GM23338 (cell line): Measurements from ENCODE around the gene IMMP2L. TPM values are rescaled to one million over a fixed set of nuclear protein-coding genes. Genes with fewer than 3 reads are reported as not detected.

Source experiments
- ATAC-seq: fragments of 200-7000 bp; cut with Tn5 transposase; 3 replicates; pipeline ENCODE4 v1.9.1; 2020
- DNase-seq: peaks from one replicate; pipeline ENCODE4 v3.0.0-alpha.2; 2015; ENCODE audit warnings: low spot score
- H2AFZ ChIP-seq: fragments of 200-600 bp; sonication (generic); 2 replicates; pipeline ENCODE4 v1.8.0; 2016; ENCODE audit warnings: antibody characterized with exemption, mild to moderate bottlenecking, moderate library complexity
- H3F3A ChIP-seq: fragments of 200-600 bp; sonication (generic); replicated peaks from 2 replicates; pipeline ENCODE4 v1.8.0; 2017; ENCODE audit warnings: antibody characterized with exemption, mixed run types, low read depth
- H3K27ac ChIP-seq: fragments of 200-600 bp; sonication (generic); 2 replicates; pipeline ENCODE4 v1.6.1; 2016; ENCODE audit warnings: low read depth
- H3K27me3 ChIP-seq: fragments of 200-600 bp; sonication (generic); 2 replicates; pipeline ENCODE4 v1.8.0; 2016; ENCODE audit warnings: mild to moderate bottlenecking, mixed run types, moderate library complexity; ENCODE audit not compliant: insufficient read depth
- H3K36me3 ChIP-seq: fragments of 200-600 bp; sonication (generic); 2 replicates; pipeline ENCODE4 v1.8.0; 2016; ENCODE audit warnings: mild to moderate bottlenecking; ENCODE audit not compliant: insufficient read depth
- H3K4me1 ChIP-seq: fragments of 200-600 bp; sonication (generic); 2 replicates; pipeline ENCODE4 v1.8.0; 2016; ENCODE audit warnings: mild to moderate bottlenecking, moderate library complexity; ENCODE audit not compliant: insufficient read depth
- H3K4me2 ChIP-seq: fragments of 200-600 bp; sonication (generic); 2 replicates; pipeline ENCODE4 v1.7.1; 2017; ENCODE audit warnings: mixed run types
- H3K4me3 ChIP-seq: fragments of 200-600 bp; sonication (generic); 2 replicates; pipeline ENCODE4 v1.6.1; 2016; ENCODE audit warnings: mixed run types
- H3K79me2 ChIP-seq: fragments of 200-600 bp; sonication (generic); replicated peaks from 2 replicates; pipeline ENCODE4 v1.8.0; 2017; ENCODE audit warnings: mild to moderate bottlenecking; ENCODE audit not compliant: insufficient read depth
- H3K9me2 ChIP-seq: fragments of 200-600 bp; sonication (generic); 2 replicates; pipeline ENCODE4 v1.8.0; 2017; ENCODE audit not compliant: insufficient read depth
- H4K20me1 ChIP-seq: fragments of 200-600 bp; sonication (generic); replicated peaks from 2 replicates; pipeline ENCODE4 v1.8.0; 2017; ENCODE audit warnings: mild to moderate bottlenecking; ENCODE audit not compliant: insufficient read depth
- H3K27ac Mint-ChIP-seq: 2 replicates; pipeline ENCODE4 v1.8.0; 2020; ENCODE audit warnings: inconsistent platforms, mild to moderate bottlenecking, moderate library complexity, mixed read lengths
- H3K27me3 Mint-ChIP-seq: 3 replicates; pipeline ENCODE4 v1.8.0; 2022; ENCODE audit warnings: low read depth, mild to moderate bottlenecking, moderate library complexity, mixed read lengths, inconsistent platforms; ENCODE audit not compliant: insufficient read depth, poor library complexity
- H3K36me3 Mint-ChIP-seq: 3 replicates; pipeline ENCODE4 v1.8.0; 2021; ENCODE audit warnings: low read depth, mild to moderate bottlenecking, inconsistent platforms, moderate library complexity, mixed read lengths
- H3K4me1 Mint-ChIP-seq: 3 replicates; pipeline ENCODE4 v1.8.0; 2020; ENCODE audit warnings: mild to moderate bottlenecking, inconsistent platforms, mixed read lengths
- H3K4me3 Mint-ChIP-seq: 3 replicates; pipeline ENCODE4 v1.8.0; 2021; ENCODE audit warnings: moderate library complexity, mild to moderate bottlenecking, inconsistent platforms, mixed read lengths
- H3K9me3 Mint-ChIP-seq: 3 replicates; pipeline ENCODE4 v1.8.0; 2020; ENCODE audit warnings: moderate library complexity, mild to moderate bottlenecking, inconsistent platforms, mixed read lengths
- CREB1 ChIP-seq: fragments of 250-450 bp; sonication (Bioruptor Pico); IDR thresholded peaks from 2 replicates; pipeline ENCODE4 v1.5.0; 2020; ENCODE audit warnings: low read depth, mild to moderate bottlenecking, moderate library complexity
- EZH2 ChIP-seq: fragments of 200-600 bp; sonication (generic); IDR thresholded peaks from one replicate; pipeline ENCODE4 v1.8.0; 2017; ENCODE audit warnings: antibody characterized with exemption, mild to moderate bottlenecking, low read depth; ENCODE audit not compliant: unreplicated experiment
- EZH2phosphoT487 ChIP-seq: fragments of 200-600 bp; sonication (generic); IDR thresholded peaks from one replicate; pipeline ENCODE4 v1.8.1; 2018; ENCODE audit warnings: antibody characterized with exemption; ENCODE audit not compliant: unreplicated experiment
- JUNB ChIP-seq: IDR thresholded peaks from one replicate; pipeline ENCODE4 v1.6.1; 2016; ENCODE audit warnings: antibody characterized with exemption; ENCODE audit not compliant: unreplicated experiment
- NANOG ChIP-seq: IDR thresholded peaks from 2 replicates; pipeline ENCODE4 v1.6.1; 2016; ENCODE audit warnings: antibody characterized with exemption, borderline replicate concordance
- POLR2AphosphoS5 ChIP-seq: IDR thresholded peaks from 2 replicates; pipeline ENCODE4 v1.6.1; 2016; ENCODE audit warnings: antibody characterized with exemption, low read depth
- REST ChIP-seq: IDR thresholded peaks from one replicate; pipeline ENCODE4 v1.6.1; 2018; ENCODE audit warnings: antibody characterized with exemption; ENCODE audit not compliant: unreplicated experiment
- STAT1 ChIP-seq: IDR thresholded peaks from one replicate; pipeline ENCODE4 v1.6.1; 2016; ENCODE audit warnings: antibody characterized with exemption; ENCODE audit not compliant: unreplicated experiment
- ZNF114 ChIP-seq: fragments of 250-450 bp; sonication (Bioruptor Pico); IDR thresholded peaks from 2 replicates; pipeline ENCODE4 v1.5.0; 2020; ENCODE audit warnings: mild to moderate bottlenecking, moderate library complexity
- ZNF331 ChIP-seq: fragments of 250-450 bp; sonication (Bioruptor Pico); IDR thresholded peaks from 2 replicates; pipeline ENCODE4 v1.5.0; 2020; ENCODE audit warnings: low read depth, mild to moderate bottlenecking, moderate library complexity
- ZNF462 ChIP-seq: fragments of 250-450 bp; sonication (Bioruptor Pico); IDR thresholded peaks from 2 replicates; pipeline ENCODE4 v1.5.0; 2020; ENCODE audit warnings: mild to moderate bottlenecking, moderate library complexity
- polyA plus RNA-seq: library from polyadenylated mRNA; unstranded; fragments of >200 nt; fragmentation: Nextera tagmentation; extraction: Ambion mirVana; gene quantifications from 2 replicates; pipeline ENCODE4 v1.2.1, GENCODE V29; 2016
- total RNA-seq: library from RNA; depleted of rRNA; stranded (reverse); fragments of >200 nt; shearing (Covaris generic); gene quantifications from 2 replicates; pipeline ENCODE4 v1.2.3, GENCODE V29; 2014
- TF ChIP-seq, protein P1 (sequence below): IDR thresholded peaks from 2 replicates; pipeline ENCODE4 v1.6.1; 2016; ENCODE audit warnings: antibody characterized with exemption
- TF ChIP-seq, protein P2 (sequence below), 2 experiments: fragments of 200-600 bp in 1 of 2; sonication (generic) in 1 of 2; conservative IDR thresholded peaks; 2 replicates each; pipeline versions ENCODE4 v1.5.1 to v1.6.1; 2016 to 2017; ENCODE audit warnings: antibody characterized with exemption in 2 of 2, low read depth in 2 of 2, mild to moderate bottlenecking in 2 of 2, moderate library complexity in 1 of 2

The IMMP2L gene
- total and polyA plus RNA-seq, 2 experiments from 2014 or later = 7.3 to 14.0 TPM

GRCh38 chr7:111138193-111138569 is 424.1 kb downstream of the IMMP2L start:
- no peaks in the 10 kb centered on the region for H3K9me3 Mint-ChIP-seq
- no peaks in the 10 kb centered on the region for H3K79me2 ChIP-seq
- H3K4me1 Mint-ChIP-seq = peaks cover 7% of the 10 kb centered on the region; the same call in 2 of the 3 replicates
- H3K36me3 Mint-ChIP-seq = no peaks in the 10 kb centered on the region
- H3K4me1 ChIP-seq = peaks cover 9% of the 10 kb centered on the region
- no peak overlapping the region for H3K4me2 ChIP-seq
- no peaks in the 10 kb centered on the region for H3K36me3 ChIP-seq
- no peak overlapping the region for H3K27ac ChIP-seq
- peaks cover 2% of the 10 kb centered on the region for H3K27me3 Mint-ChIP-seq
- H3K4me3 ChIP-seq = no peak overlapping the region
- no peaks in the 10 kb centered on the region for H3K9me2 ChIP-seq
- TF ChIP-seq REST = no peak
- TF ChIP-seq ZNF331 (CRISPR knock-in tag) = no peak
- TF ChIP-seq EZH2 = no peak
- no peak for TF ChIP-seq ZNF462 (CRISPR knock-in tag)
- no peak for TF ChIP-seq JUNB
- TF ChIP-seq, protein P1, sequence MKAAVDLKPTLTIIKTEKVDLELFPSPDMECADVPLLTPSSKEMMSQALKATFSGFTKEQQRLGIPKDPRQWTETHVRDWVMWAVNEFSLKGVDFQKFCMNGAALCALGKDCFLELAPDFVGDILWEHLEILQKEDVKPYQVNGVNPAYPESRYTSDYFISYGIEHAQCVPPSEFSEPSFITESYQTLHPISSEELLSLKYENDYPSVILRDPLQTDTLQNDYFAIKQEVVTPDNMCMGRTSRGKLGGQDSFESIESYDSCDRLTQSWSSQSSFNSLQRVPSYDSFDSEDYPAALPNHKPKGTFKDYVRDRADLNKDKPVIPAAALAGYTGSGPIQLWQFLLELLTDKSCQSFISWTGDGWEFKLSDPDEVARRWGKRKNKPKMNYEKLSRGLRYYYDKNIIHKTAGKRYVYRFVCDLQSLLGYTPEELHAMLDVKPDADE = no peak
- no peak for TF ChIP-seq ZNF114 (CRISPR knock-in tag)
- TF ChIP-seq CREB1 (CRISPR knock-in tag) = no peak
- no peak for TF ChIP-seq EZH2phosphoT487
- TF ChIP-seq NANOG = no peak
- TF ChIP-seq STAT1 = no peak
- TF ChIP-seq, protein P2, sequence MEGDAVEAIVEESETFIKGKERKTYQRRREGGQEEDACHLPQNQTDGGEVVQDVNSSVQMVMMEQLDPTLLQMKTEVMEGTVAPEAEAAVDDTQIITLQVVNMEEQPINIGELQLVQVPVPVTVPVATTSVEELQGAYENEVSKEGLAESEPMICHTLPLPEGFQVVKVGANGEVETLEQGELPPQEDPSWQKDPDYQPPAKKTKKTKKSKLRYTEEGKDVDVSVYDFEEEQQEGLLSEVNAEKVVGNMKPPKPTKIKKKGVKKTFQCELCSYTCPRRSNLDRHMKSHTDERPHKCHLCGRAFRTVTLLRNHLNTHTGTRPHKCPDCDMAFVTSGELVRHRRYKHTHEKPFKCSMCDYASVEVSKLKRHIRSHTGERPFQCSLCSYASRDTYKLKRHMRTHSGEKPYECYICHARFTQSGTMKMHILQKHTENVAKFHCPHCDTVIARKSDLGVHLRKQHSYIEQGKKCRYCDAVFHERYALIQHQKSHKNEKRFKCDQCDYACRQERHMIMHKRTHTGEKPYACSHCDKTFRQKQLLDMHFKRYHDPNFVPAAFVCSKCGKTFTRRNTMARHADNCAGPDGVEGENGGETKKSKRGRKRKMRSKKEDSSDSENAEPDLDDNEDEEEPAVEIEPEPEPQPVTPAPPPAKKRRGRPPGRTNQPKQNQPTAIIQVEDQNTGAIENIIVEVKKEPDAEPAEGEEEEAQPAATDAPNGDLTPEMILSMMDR (conservative IDR thresholded peaks at IDR 0.05; ENCODE audit: low read depth in 2 of 2) = no peak
- no peak for TF ChIP-seq POLR2AphosphoS5
- H3K27me3 ChIP-seq = no peaks in the 10 kb centered on the region
- H2AFZ ChIP-seq = no peak overlapping the region
- H4K20me1 ChIP-seq = no peaks in the 10 kb centered on the region
- DNase-seq (no peak), ATAC-seq (no peak)
- no peaks in the 10 kb centered on the region for H3F3A ChIP-seq
- no peak overlapping the region for H3K27ac Mint-ChIP-seq
- H3K4me3 Mint-ChIP-seq = no peak overlapping the region
